ENCODE data around the gene ZFR. TPM values are rescaled to one million over a fixed set of nuclear protein-coding genes. Genes with fewer than 3 reads are reported as not detected.
A peak's percentile ranks its signal among the peaks of the same experiment; 100 is the strongest.

Gene ZFR
- total and polyA plus RNA-seq, 9 of the 15 experiments (the other 6 are each of a cell fraction or from before 2014, with no cell fraction given) = 35.5 to 108 (median 71.1) TPM

DNA sequence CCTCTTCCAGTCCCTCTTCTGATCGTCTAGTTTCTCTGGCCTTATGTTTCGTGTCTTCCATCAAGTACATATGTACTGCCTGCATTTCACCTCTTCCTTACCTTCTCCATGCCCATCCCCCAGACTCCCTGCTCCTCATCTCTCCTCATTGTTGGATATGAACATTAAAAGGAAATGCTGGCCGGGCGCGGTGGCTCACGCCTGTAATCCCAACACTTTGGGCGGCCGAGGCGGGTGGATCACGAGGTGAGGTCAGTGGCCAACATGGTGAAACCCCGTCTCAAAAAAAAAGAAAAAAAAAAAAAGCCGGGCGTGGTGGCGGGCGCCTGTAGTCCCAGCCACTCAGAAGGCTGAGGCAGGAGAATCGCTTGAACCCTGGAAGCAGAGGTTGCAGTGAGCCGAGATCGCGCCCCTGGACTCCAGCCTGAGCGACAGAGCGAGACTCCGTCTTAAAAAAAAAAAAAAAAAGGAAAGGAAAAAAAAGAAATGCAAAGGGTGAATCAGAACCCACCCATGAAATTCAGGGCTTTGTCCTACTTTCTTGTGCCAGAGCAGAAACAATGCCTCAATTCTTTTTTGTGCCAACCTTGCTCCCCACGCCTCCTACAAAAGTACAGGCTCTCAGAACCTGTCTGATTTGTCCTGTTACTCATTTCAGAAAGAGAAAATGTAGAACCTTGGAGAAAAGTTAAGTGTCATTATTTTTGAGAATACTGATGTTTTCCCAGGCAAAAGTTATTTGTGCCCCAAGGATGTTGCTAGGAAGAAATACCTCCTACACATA, 1.5 kb upstream of the ZFR start:
- FAIRE-seq (no peak), DNase-seq (ENCODE audit: extremely low read depth in 1 of 4, low spot score in 3 of 4) (no peak), ATAC-seq (no peak)
- in situ Hi-C loops (cut with MboI) = no loop called here
- Histone ChIP-seq H3K9ac (ENCODE audit: insufficient read depth in 1 of 2, low read depth in 2 of 2, low read length in 2 of 2) (no peak overlapping the region), H3K9me1 (ENCODE audit: control insufficient read depth, insufficient read depth, low read length) (no peaks in the 10 kb centered on the region), H3K4me1 (replicated peaks in 1 of 2; ENCODE audit: control insufficient read depth in 2 of 2, insufficient read depth in 2 of 2, low read length in 2 of 2) (peaks cover 20 to 27% of the 10 kb centered on the region in 2 experiments; a peak in 4 of 5 replicates), H3K36me3 (ENCODE audit: control insufficient read depth, insufficient read depth, low read length) (peaks cover 13% of the 10 kb centered on the region; the same call in 1 of the 3 replicates), H3K9me3 (replicated peaks; ENCODE audit: control insufficient read depth, insufficient read depth, low read depth, low read length) (no peaks in the 10 kb centered on the region), H3K4me2 (ENCODE audit: insufficient read depth, low read length) (no peak overlapping the region), H3K79me2 (ENCODE audit: control insufficient read depth, insufficient read depth, low read length) (peaks cover 39% of the 10 kb centered on the region), H3K4me3 (no peak overlapping the region), H3K27me3 (ENCODE audit: control insufficient read depth in 2 of 2, insufficient read depth in 2 of 2, low read length in 2 of 2) (peaks cover 0 to 11% of the 10 kb centered on the region in 2 experiments; a peak in 2 of 5 replicates), H2AFZ (ENCODE audit: low read depth, low read length) (peak overlapping the region; percentile 99), H4K20me1 (replicated peaks; ENCODE audit: control insufficient read depth, insufficient read depth, low read length) (peaks cover 12% of the 10 kb centered on the region), H3K27ac (ENCODE audit: extremely low read depth, low read depth, low read length) (no peak overlapping the region)
- intact Hi-C loops (cut with micrococcal nuclease) = no loop called here
- WGBS (ENCODE audit: insufficient coverage, low coverage, missing lambda C conversion rate) = 69% methylated on average over 7 of the region's 23 CpGs
- ChIA-PET POLR2A (interaction anchor here (1.3 kb wide), 1 partner anchor 7 kb away, joined by 6 read pairs; no protein-coding TSS in a partner anchor), CTCF (ENCODE audit: low intra/inter-chr PET ratio) (no interaction called here)
- no peak for TF ChIP-seq NCOA2 (IDR thresholded peaks at IDR 0.05; ENCODE audit: partially characterized antibody in 2 of 2)
- no TSS peak for BruUV-seq (replicated peaks)

DNA sequence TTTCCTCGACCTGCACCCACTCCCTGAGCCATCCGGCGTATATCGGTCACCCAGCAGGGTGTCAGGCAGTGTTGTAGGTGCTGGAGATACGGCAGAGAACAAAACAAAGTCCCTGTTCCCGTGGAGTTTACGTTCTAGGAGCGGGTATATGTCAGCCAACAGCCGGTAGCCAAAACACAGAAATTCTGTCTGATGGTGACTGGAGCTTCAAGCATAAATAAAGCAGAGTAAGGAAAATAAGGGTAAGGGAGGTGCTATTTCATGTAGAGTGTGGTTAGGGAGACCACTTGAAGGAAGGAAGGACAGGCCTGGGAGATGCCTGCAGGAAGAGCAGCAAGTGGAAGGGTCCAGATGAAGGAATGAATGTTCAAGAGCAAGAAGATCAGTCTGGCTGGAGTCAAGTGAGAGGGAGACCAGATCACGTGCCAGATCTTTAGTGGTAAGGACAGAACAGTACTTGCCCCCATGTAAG, 783 bp upstream of the ZFR start:
- H3K4me2 ChIP-seq (ENCODE audit: insufficient read depth, low read length) = peak overlapping the region; percentile 92
- peaks cover 0 to 8% of the 10 kb centered on the region in 2 experiments; a peak in 2 of 5 replicates for H3K27me3 ChIP-seq (ENCODE audit: control insufficient read depth in 2 of 2, insufficient read depth in 2 of 2, low read length in 2 of 2)
- intact Hi-C loops (cut with micrococcal nuclease) = no loop called here
- peaks cover 46% of the 10 kb centered on the region for H3K79me2 ChIP-seq (ENCODE audit: control insufficient read depth, insufficient read depth, low read length)
- BruUV-seq (replicated peaks) = no TSS peak
- 80% methylated on average over 9 of the region's 10 CpGs for WGBS (ENCODE audit: insufficient coverage, low coverage, missing lambda C conversion rate)
- no peaks in the 10 kb centered on the region for H3K9me1 ChIP-seq (ENCODE audit: control insufficient read depth, insufficient read depth, low read length)
- DNase-seq (ENCODE audit: extremely low read depth in 1 of 4, low spot score in 3 of 4) = peak in 2 of 4 experiments; percentile 11 to 30
- ChIA-PET POLR2A (interaction anchor here (0.6 to 1.3 kb wide), 7 partner anchors 8 to 195 kb away, joined by 3 to 6 read pairs (median 4); no protein-coding TSS in a partner anchor), CTCF (ENCODE audit: low intra/inter-chr PET ratio) (interaction anchor here (1.1 kb wide), 1 partner anchor 864 kb away, joined by 3 read pairs; no protein-coding TSS in a partner anchor)
- H3K4me3 ChIP-seq = peak overlapping the region; percentile 87; the same call in 1 of the 2 replicates
- no peaks in the 10 kb centered on the region for H3K9me3 ChIP-seq (replicated peaks; ENCODE audit: control insufficient read depth, insufficient read depth, low read depth, low read length)
- H2AFZ ChIP-seq (ENCODE audit: low read depth, low read length) = peak overlapping the region; percentile 99
- H3K27ac ChIP-seq (ENCODE audit: extremely low read depth, low read depth, low read length) = no peak overlapping the region
- H3K4me1 ChIP-seq (replicated peaks in 1 of 2; ENCODE audit: control insufficient read depth in 2 of 2, insufficient read depth in 2 of 2, low read length in 2 of 2) = peaks cover 20 to 27% of the 10 kb centered on the region in 2 experiments; a peak in 4 of 5 replicates
- ATAC-seq = no peak
- peaks cover 12% of the 10 kb centered on the region for H4K20me1 ChIP-seq (replicated peaks; ENCODE audit: control insufficient read depth, insufficient read depth, low read length)
- peaks cover 19% of the 10 kb centered on the region; the same call in 1 of the 3 replicates for H3K36me3 ChIP-seq (ENCODE audit: control insufficient read depth, insufficient read depth, low read length)
- no peak for FAIRE-seq
- peak overlapping the region; percentile 84 to 93; a peak in 2 of 4 replicates for H3K9ac ChIP-seq (ENCODE audit: insufficient read depth in 1 of 2, low read depth in 2 of 2, low read length in 2 of 2)
- in situ Hi-C loops (cut with MboI) = no loop called here
- 0 out of 2 replicates have a peak, but pooled peaks have one; percentile 14 for TF ChIP-seq THRAP3 (IDR thresholded peaks at IDR 0.05; ENCODE audit: borderline replicate concordance)
- no peak for TF ChIP-seq ZFPM2 (CRISPR knock-in tag; IDR thresholded peaks at IDR 0.05)
- TF ChIP-seq FOXJ3 (CRISPR knock-in tag; IDR thresholded peaks at IDR 0.05) = no peak
- TF ChIP-seq ZNF347 (CRISPR knock-in tag; IDR thresholded peaks at IDR 0.05; ENCODE audit: low read depth) = 0 out of 2 replicates have a peak, but pooled peaks have one; percentile 57
- no peak for TF ChIP-seq ZBED1 (IDR thresholded peaks at IDR 0.05)
- TF ChIP-seq ASH1L (IDR thresholded peaks at IDR 0.05; ENCODE audit: borderline replicate concordance, low read depth, partially characterized antibody) = no peak
- TF ChIP-seq, protein P1, sequence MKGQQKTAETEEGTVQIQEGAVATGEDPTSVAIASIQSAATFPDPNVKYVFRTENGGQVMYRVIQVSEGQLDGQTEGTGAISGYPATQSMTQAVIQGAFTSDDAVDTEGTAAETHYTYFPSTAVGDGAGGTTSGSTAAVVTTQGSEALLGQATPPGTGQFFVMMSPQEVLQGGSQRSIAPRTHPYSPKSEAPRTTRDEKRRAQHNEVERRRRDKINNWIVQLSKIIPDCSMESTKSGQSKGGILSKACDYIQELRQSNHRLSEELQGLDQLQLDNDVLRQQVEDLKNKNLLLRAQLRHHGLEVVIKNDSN (CRISPR knock-in tag; IDR thresholded peaks at IDR 0.05) = no peak
- no peak for TF ChIP-seq TSC22D4 (tag; IDR thresholded peaks at IDR 0.05)
- TF ChIP-seq, protein P2, sequence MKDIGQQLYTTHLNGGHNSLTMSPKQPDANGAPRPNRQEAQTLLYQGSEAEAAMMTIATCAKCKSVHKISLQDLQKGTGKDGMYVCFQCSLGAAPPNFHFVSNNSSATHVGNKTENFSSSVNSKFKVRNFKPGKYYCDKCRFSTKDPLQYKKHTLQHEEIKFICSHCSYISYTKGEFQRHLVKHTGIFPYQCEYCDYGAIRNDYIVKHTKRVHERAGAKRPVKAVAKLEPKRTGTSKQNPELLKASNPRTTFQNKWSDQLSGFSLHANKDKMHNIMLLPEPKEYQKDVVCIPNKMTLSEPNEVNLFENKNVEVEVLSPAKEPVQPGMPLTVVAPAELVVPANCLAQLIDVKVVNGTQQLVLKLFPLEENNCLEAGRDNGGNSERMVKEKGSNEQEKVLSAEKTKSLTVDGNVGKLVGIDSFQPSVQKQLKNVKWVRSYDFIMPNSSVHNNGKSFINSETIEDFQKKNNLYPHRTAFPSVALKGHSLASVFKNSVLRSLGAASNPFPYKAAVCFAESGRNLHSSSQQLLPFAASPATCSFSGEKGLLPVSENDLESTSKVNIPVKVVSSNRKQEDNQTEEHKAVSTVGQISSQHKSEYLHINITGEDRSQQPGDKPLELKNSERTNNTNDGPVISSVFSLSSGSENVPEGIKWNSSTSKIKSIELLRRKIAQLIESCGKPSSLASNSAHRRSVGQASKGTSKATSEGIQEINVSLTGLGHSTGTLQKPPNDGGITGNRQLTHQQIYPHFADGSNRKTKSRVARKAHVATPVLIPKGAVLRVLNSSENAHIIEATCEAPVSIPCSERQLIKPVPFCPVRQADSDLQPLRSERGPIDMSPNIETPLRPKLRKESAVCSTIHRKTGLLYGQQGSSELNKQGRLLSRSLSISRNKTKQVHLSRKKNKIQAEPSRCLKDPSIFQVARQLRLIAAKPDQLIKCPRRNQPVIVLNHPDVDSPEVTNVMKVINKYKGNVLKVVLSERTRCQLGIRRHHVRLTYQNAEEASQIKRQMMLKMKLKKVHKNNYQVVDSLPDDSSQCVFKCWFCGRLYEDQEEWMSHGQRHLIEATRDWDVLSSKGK (CRISPR knock-in tag; IDR thresholded peaks at IDR 0.05) = no peak
